GM19328 (cell line): ENCODE measurements around the gene PARVB.

ENCODE experiments used
- ATAC-seq: cut with Tn5 transposase; IDR thresholded peaks from one replicate; pipeline ENCODE4 v1.9.1; 2021; ENCODE audit warnings: mild to moderate bottlenecking, moderate library complexity; ENCODE audit not compliant: unreplicated experiment

PARVB gene

GRCh38 chr22:44153710-44154109, 129.6 kb downstream of the PARVB start:
- ATAC-seq, result no peak

- no peak for ATAC-seq
These were observed 130.4 kb downstream of the PARVB start for GRCh38 chr22:44154436-44154942.

- no peak for ATAC-seq
These were observed 131.0 kb downstream of the PARVB start for GRCh38 chr22:44155115-44155514.

GRCh38 chr22:44157916-44158618, 134.0 kb downstream of the PARVB start:
- no peak for ATAC-seq

- no peak for ATAC-seq
These were observed 134.7 kb downstream of the PARVB start for GRCh38 chr22:44158816-44159215.

- no peak for ATAC-seq
These were observed 135.1 kb downstream of the PARVB start for GRCh38 chr22:44159221-44159620.

- no peak for ATAC-seq
These were observed 135.7 kb downstream of the PARVB start for GRCh38 chr22:44159811-44160210.

- ATAC-seq, result no peak
These were observed 136.3 kb downstream of the PARVB start for GRCh38 chr22:44160421-44160820.

- ATAC-seq, result no peak
These were observed 137.6 kb downstream of the PARVB start for GRCh38 chr22:44161673-44162072.

GRCh38 chr22:44162960-44163359, 138.9 kb downstream of the PARVB start:
- ATAC-seq, result no peak

GRCh38 chr22:44163536-44163935, 139.4 kb downstream of the PARVB start:
- ATAC-seq, result no peak

- ATAC-seq, result no peak
These were observed 139.9 kb downstream of the PARVB start for GRCh38 chr22:44164031-44164430.

- no peak for ATAC-seq
These were observed 141.3 kb downstream of the PARVB start for GRCh38 chr22:44165286-44165874.

GRCh38 chr22:44166498-44167276, 142.6 kb downstream of the PARVB start:
- no peak for ATAC-seq

GRCh38 chr22:44167501-44167900, 143.4 kb downstream of the PARVB start:
- no peak for ATAC-seq

GRCh38 chr22:44168206-44168605, 144.1 kb downstream of the PARVB start:
- ATAC-seq, result no peak

GRCh38 chr22:44170470-44170869, 146.4 kb downstream of the PARVB start:
- no peak for ATAC-seq

GRCh38 chr22:44171561-44171960, 147.5 kb downstream of the PARVB start:
- no peak for ATAC-seq

GRCh38 chr22:44172370-44173108, 148.4 kb downstream of the PARVB start:
- no peak for ATAC-seq

GRCh38 chr22:44173154-44173553, 149.1 kb downstream of the PARVB start:
- no peak for ATAC-seq

- ATAC-seq, result no peak
These were observed 151.6 kb downstream of the PARVB start for GRCh38 chr22:44175676-44176075.
